ENCODE measurements around the gene SLC1A4.

DNA sequence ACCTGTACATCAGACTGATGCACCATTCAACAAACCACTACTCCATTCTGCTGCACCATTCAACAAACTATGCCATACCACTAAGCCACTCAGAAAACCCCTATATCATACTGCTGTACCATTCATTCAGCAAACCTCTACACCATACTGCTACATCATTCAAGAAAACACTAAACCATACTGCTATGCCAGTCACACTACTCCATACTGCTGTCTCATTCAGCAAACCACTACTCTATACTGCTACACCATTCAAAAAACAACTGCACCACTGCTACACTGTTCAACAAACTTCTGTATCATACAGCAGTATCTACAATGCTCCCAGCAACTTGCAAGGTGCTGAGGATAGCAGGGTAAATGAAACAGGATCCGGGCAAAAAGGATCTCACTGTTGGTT, 12.9 kb upstream of the SLC1A4 start:
- TF ChIP-seq, protein P1, sequence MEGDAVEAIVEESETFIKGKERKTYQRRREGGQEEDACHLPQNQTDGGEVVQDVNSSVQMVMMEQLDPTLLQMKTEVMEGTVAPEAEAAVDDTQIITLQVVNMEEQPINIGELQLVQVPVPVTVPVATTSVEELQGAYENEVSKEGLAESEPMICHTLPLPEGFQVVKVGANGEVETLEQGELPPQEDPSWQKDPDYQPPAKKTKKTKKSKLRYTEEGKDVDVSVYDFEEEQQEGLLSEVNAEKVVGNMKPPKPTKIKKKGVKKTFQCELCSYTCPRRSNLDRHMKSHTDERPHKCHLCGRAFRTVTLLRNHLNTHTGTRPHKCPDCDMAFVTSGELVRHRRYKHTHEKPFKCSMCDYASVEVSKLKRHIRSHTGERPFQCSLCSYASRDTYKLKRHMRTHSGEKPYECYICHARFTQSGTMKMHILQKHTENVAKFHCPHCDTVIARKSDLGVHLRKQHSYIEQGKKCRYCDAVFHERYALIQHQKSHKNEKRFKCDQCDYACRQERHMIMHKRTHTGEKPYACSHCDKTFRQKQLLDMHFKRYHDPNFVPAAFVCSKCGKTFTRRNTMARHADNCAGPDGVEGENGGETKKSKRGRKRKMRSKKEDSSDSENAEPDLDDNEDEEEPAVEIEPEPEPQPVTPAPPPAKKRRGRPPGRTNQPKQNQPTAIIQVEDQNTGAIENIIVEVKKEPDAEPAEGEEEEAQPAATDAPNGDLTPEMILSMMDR (IDR thresholded peaks at IDR 0.05; ENCODE audit: insufficient read depth, low read length, poor library complexity, severe bottlenecking), result no peak
- no peak for TF ChIP-seq EZH2phosphoT487 (conservative IDR thresholded peaks at IDR 0.05; ENCODE audit: low read length)
